Measurements from ENCODE around the gene MIA2. TPM values are rescaled to one million over a fixed set of nuclear protein-coding genes. Genes with fewer than 3 reads are reported as not detected.

The MIA2 gene
- polyA plus RNA-seq, 3 donors, result 8.8 to 25.2 (median 9.8) TPM

GRCh38 chr14:39416072-39416471 is 182.4 kb downstream of the MIA2 start:
- 84 to 100% (median 95%) methylated on average over 1 of the region's 1 CpG for WGBS, 3 donors
- no peak overlapping the region for H3K27ac ChIP-seq (ENCODE audit: low read depth, low read length)

GRCh38 chr14:39417014-39417413 is 183.3 kb downstream of the MIA2 start:
- WGBS, 3 donors, result 95 to 99% (median 98%) methylated on average over 2 of the region's 2 CpGs
- H3K27ac ChIP-seq (ENCODE audit: low read depth, low read length), result no peak overlapping the region

GRCh38 chr14:39419272-39419671 is 185.6 kb downstream of the MIA2 start:
- 92 to 100% (median 98%) methylated on average over 1 of the region's 1 CpG for WGBS, 3 donors
- H3K27ac ChIP-seq (ENCODE audit: low read depth, low read length), result no peak overlapping the region

- no peak overlapping the region for H3K27ac ChIP-seq (ENCODE audit: low read depth, low read length)
Observed at GRCh38 chr14:39422243-39422642, 188.5 kb downstream of the MIA2 start.

- no peak overlapping the region for H3K27ac ChIP-seq (ENCODE audit: low read depth, low read length)
- WGBS, 3 donors, result 50 to 88% (median 83%) methylated on average over 3 of the region's 3 CpGs
Observed at GRCh38 chr14:39423793-39424192, 190.1 kb downstream of the MIA2 start.

GRCh38 chr14:39425947-39426346 is 192.2 kb downstream of the MIA2 start:
- WGBS, 3 donors, result 89 to 93% (median 92%) methylated on average over 3 of the region's 3 CpGs
- H3K27ac ChIP-seq (ENCODE audit: low read depth, low read length), result no peak overlapping the region

GRCh38 chr14:39426605-39427004 is 192.9 kb downstream of the MIA2 start:
- H3K27ac ChIP-seq (ENCODE audit: low read depth, low read length), result no peak overlapping the region
- WGBS, 3 donors, result 36 to 56% (median 38%) methylated on average over 7 of the region's 7 CpGs

- no peak overlapping the region for H3K27ac ChIP-seq (ENCODE audit: low read depth, low read length)
- WGBS, 3 donors, result 90 to 92% (median 92%) methylated on average over 8 of the region's 8 CpGs
Observed at GRCh38 chr14:39428118-39428517, 194.4 kb downstream of the MIA2 start.

GRCh38 chr14:39430762-39431415 is 197.2 kb downstream of the MIA2 start:
- H3K27ac ChIP-seq (ENCODE audit: low read depth, low read length), result peak overlapping the region; percentile 44
- WGBS, 3 donors, result 6 to 12% (median 9%) methylated on average over 19 of the region's 19 CpGs

- 0 to 1% (median 1%) methylated on average over 67 to 81 of the region's 81 CpGs for WGBS, 3 donors
- peak overlapping the region; percentile 100 for H3K27ac ChIP-seq (ENCODE audit: low read depth, low read length)
Observed at GRCh38 chr14:39431416-39432178, 197.9 kb downstream of the MIA2 start.

- H3K27ac ChIP-seq (ENCODE audit: low read depth, low read length), result peak within 1 kb of the TSS; percentile 100
- WGBS, 3 donors, result 0% methylated on average over 32 to 47 of the region's 47 CpGs
Observed at GRCh38 chr14:39432179-39432618, 198.5 kb downstream of the MIA2 start, which contains the start of gene FBXO33. Gene FBXO33, minus strand, starts transcription at chr14:39432433. Its CDS starts 271 bp downstream, at chr14:39432162.

- 0% methylated on average over 38 of the region's 38 CpGs for WGBS, 3 donors
Observed at GRCh38 chr14:39432619-39433451, 199.1 kb downstream of the MIA2 start.

GRCh38 chr14:39433452-39433813 is 199.7 kb downstream of the MIA2 start:
- H3K27ac ChIP-seq (ENCODE audit: low read depth, low read length), result no peak overlapping the region
- WGBS, 3 donors, result 9 to 16% (median 11%) methylated on average over 8 of the region's 8 CpGs

More at GRCh38 chr14:39432619-39433451, 199.1 kb downstream of the MIA2 start:
- peak overlapping the region; percentile 75 for H3K27ac ChIP-seq (ENCODE audit: low read depth, low read length)

- WGBS, 3 donors, result 59 to 71% (median 69%) methylated on average over 2 of the region's 2 CpGs
- no peak overlapping the region for H3K27ac ChIP-seq (ENCODE audit: low read depth, low read length)
Observed at GRCh38 chr14:39434401-39434800, 200.7 kb downstream of the MIA2 start.

GRCh38 chr14:39435241-39435640 is 201.5 kb downstream of the MIA2 start:
- H3K27ac ChIP-seq (ENCODE audit: low read depth, low read length), result no peak overlapping the region
- 81 to 93% (median 92%) methylated on average over 6 of the region's 6 CpGs for WGBS, 3 donors
